PC-3 (cell line): ENCODE data around the gene ZNF385A. TPM values are rescaled to one million over a fixed set of nuclear protein-coding genes. Genes with fewer than 3 reads are reported as not detected.

Source experiments
- ATAC-seq: fragments of 200-7000 bp; cut with Tn5 transposase; 2 replicates; pipeline ENCODE4 v1.9.1; 2020; ENCODE audit warnings: mild to moderate bottlenecking, moderate library complexity
- BruUV-seq: library from RNA; stranded (reverse); fragments of 400-500 nt; replicated peaks from 2 replicates; lab custom pipeline; 2021; lab: Mats Ljungman, UMichigan
- CTCF ChIA-PET: fragments of 300-600 bp; sonication (Branson Sonifier 250); formaldehyde crosslinking; loops from one replicate; lab custom pipeline; 2022; ENCODE audit warnings: antibody characterized with exemption; lab: Charles Lee
- POLR2A ChIA-PET: fragments of 300-600 bp; sonication (Branson Sonifier 250); formaldehyde crosslinking; loops from one replicate; lab custom pipeline; 2022; ENCODE audit warnings: antibody characterized with exemption; ENCODE audit not compliant: unreplicated experiment; lab: Charles Lee
- DNase-seq: peaks from one replicate; pipeline ENCODE4 v3.0.0-alpha.2; 2015
- H2AFZ ChIP-seq: fragments of 300-600 bp; sonication (generic); 2 replicates; pipeline ENCODE4 v1.6.0; 2016; ENCODE audit warnings: antibody characterized with exemption, low read length
- H3F3A ChIP-seq: fragments of 300-600 bp; sonication (generic); one replicate; pipeline ENCODE4 v1.6.0; 2017; ENCODE audit warnings: antibody characterized with exemption, low read length, control low read depth, mild to moderate bottlenecking; ENCODE audit not compliant: unreplicated experiment
- H3K27ac ChIP-seq: fragments of 300-600 bp; sonication (generic); 2 replicates; pipeline ENCODE4 v1.5.1; 2016; ENCODE audit warnings: mild to moderate bottlenecking, low read length
- H3K27me3 ChIP-seq: fragments of 300-600 bp; sonication (generic); 2 replicates; pipeline ENCODE4 v1.6.1; 2016; ENCODE audit warnings: low read length, mixed read lengths
- H3K36me3 ChIP-seq: fragments of 300-600 bp; sonication (generic); 2 replicates; pipeline ENCODE4 v1.6.1; 2016; ENCODE audit warnings: low read depth, mixed run types, low read length, mixed read lengths
- H3K4me1 ChIP-seq: fragments of 300-600 bp; sonication (generic); 2 replicates; pipeline ENCODE4 v1.5.1; 2016; ENCODE audit warnings: low read length; ENCODE audit not compliant: insufficient read depth
- H3K4me2 ChIP-seq: fragments of 300-600 bp; sonication (generic); 2 replicates; pipeline ENCODE4 v1.6.0; 2016; ENCODE audit warnings: low read length
- H3K4me3 ChIP-seq: fragments of 300-600 bp; sonication (generic); 2 replicates; pipeline ENCODE4 v1.5.1; 2016; ENCODE audit warnings: mild to moderate bottlenecking, low read length, mixed read lengths
- H3K79me2 ChIP-seq: fragments of 300-600 bp; sonication (generic); 2 replicates; pipeline ENCODE4 v1.6.1; 2017; ENCODE audit warnings: low read length, mixed read lengths
- H3K9ac ChIP-seq: fragments of 300-600 bp; sonication (generic); 2 replicates; pipeline ENCODE4 v1.6.0; 2016; ENCODE audit warnings: mild to moderate bottlenecking, low read length
- H3K9me2 ChIP-seq: fragments of 300-600 bp; sonication (generic); replicated peaks from 2 replicates; pipeline ENCODE4 v1.6.1; 2016; ENCODE audit warnings: mixed run types, low read length, mixed read lengths
- H3K9me3 ChIP-seq: fragments of 300-600 bp; sonication (generic); 2 replicates; pipeline ENCODE4 v1.6.1; 2016; ENCODE audit warnings: low read length, mixed read lengths
- H4K20me1 ChIP-seq: fragments of 300-600 bp; sonication (generic); 2 replicates; pipeline ENCODE4 v1.6.1; 2016; ENCODE audit warnings: low read length, mixed read lengths
- CTCF ChIP-seq: fragments of 300-600 bp; sonication (generic); conservative IDR thresholded peaks from 2 replicates; pipeline ENCODE4 v1.5.1; 2017; ENCODE audit warnings: antibody characterized with exemption, low read depth, mild to moderate bottlenecking, low read length
- EZH2 ChIP-seq: fragments of 300-600 bp; sonication (generic); IDR thresholded peaks from one replicate; pipeline ENCODE4 v1.6.1; 2017; ENCODE audit warnings: antibody characterized with exemption, mild to moderate bottlenecking, low read length; ENCODE audit not compliant: unreplicated experiment
- EZH2phosphoT487 ChIP-seq: fragments of 300-600 bp; sonication (generic); IDR thresholded peaks from 2 replicates; pipeline ENCODE4 v1.6.1; 2018; ENCODE audit warnings: mild to moderate bottlenecking, antibody characterized with exemption, low read length, borderline replicate concordance
- intact Hi-C: fragments of 100-400 bp; cut with micrococcal nuclease; formaldehyde crosslinking; loops from 2 replicates; pipeline ENCODE4 v1.9.0; 2023
- total RNA-seq: library from RNA; depleted of rRNA; stranded (reverse); fragments of >200 nt; gene quantifications from 2 replicates; pipeline ENCODE4 v1.2.3, GENCODE V29; 2014

ZNF385A gene
- total RNA-seq, 1 experiment from 2014 or later: 1.8 TPM

GRCh38 chr12:54356951-54357356, 27.6 kb downstream of the ZNF385A start:
- Histone ChIP-seq H3K36me3 (no peaks in the 10 kb centered on the region), H3K4me3 (no peak overlapping the region), H4K20me1 (no peaks in the 10 kb centered on the region), H3K9me2 (no peaks in the 10 kb centered on the region), H3K9ac (no peak overlapping the region), H2AFZ (no peak overlapping the region), H3K9me3 (no peaks in the 10 kb centered on the region), H3K4me1 (peaks cover 28% of the 10 kb centered on the region), H3K27ac (no peak overlapping the region), H3K79me2 (no peaks in the 10 kb centered on the region), H3F3A (no peaks in the 10 kb centered on the region), H3K4me2 (no peak overlapping the region), H3K27me3 (no peaks in the 10 kb centered on the region)
- intact Hi-C loops: no loop called here
- no TSS peak for BruUV-seq
- CTCF ChIA-PET: no interaction called here
- DNase-seq (no peak), ATAC-seq (no peak)
- POLR2A ChIA-PET: no interaction called here
- TF ChIP-seq EZH2 (no peak), CTCF (no peak), EZH2phosphoT487 (no peak)

- POLR2A ChIA-PET: no interaction called here
- no peaks in the 10 kb centered on the region for H3K79me2 ChIP-seq
- no TSS peak for BruUV-seq
Observed at GRCh38 chr12:54356228-54356627, 28.3 kb downstream of the ZNF385A start.

More at GRCh38 chr12:54356228-54356627, 28.3 kb downstream of the ZNF385A start:
- CTCF ChIA-PET: no interaction called here
- H3F3A ChIP-seq: no peaks in the 10 kb centered on the region
- H3K36me3 ChIP-seq: peaks cover 7% of the 10 kb centered on the region; the same call in 1 of the 2 replicates
- ATAC-seq (no peak), DNase-seq (no peak)
- no peaks in the 10 kb centered on the region for H3K9me3 ChIP-seq
- no peaks in the 10 kb centered on the region for H3K9me2 ChIP-seq
- no peaks in the 10 kb centered on the region for H4K20me1 ChIP-seq
- no peak overlapping the region for H3K4me3 ChIP-seq
- no peak overlapping the region for H3K27ac ChIP-seq
- no peak overlapping the region for H3K4me2 ChIP-seq
- H3K4me1 ChIP-seq: peaks cover 28% of the 10 kb centered on the region
- TF ChIP-seq EZH2: no peak
- no peak for TF ChIP-seq CTCF
- TF ChIP-seq EZH2phosphoT487: no peak
- no peak overlapping the region for H2AFZ ChIP-seq
- no peaks in the 10 kb centered on the region for H3K27me3 ChIP-seq
- no peak overlapping the region for H3K9ac ChIP-seq
- intact Hi-C loops: no loop called here
